HepG2 (cell line): ENCODE measurements around the gene BACH1. TPM values are rescaled to one million over a fixed set of nuclear protein-coding genes. Genes with fewer than 3 reads are reported as not detected.

Source experiments
- ATAC-seq: fragments of 200-7000 bp; cut with Tn5 transposase; 3 replicates; pipeline ENCODE4 v1.9.1; 2020; ENCODE audit warnings: mild to moderate bottlenecking, moderate library complexity
- BruUV-seq: library from RNA; stranded (reverse); fragments of 400-500 nt; replicated peaks from 2 replicates; lab custom pipeline; 2021; lab: Mats Ljungman, UMichigan
- CTCF ChIA-PET: fragments of 300-600 bp; formaldehyde crosslinking; extraction: SDS; loops from one replicate; lab custom pipeline; 2021; ENCODE audit warnings: low total read pairs, inconsistent platforms, low intra/inter-chr PET ratio; lab: Yijun Ruan, JAX
- POLR2A ChIA-PET: fragments of 350-600 bp; sonication (Branson Sonifier 250); formaldehyde crosslinking; loops from one replicate; lab custom pipeline; 2020; ENCODE audit warnings: antibody characterized with exemption, inconsistent platforms; lab: Yijun Ruan, JAX
- DNase-seq: peaks from one replicate; pipeline ENCODE4 v3.0.0-alpha.2; 2015; ENCODE audit warnings: low spot score
- FAIRE-seq: peaks from 3 replicates; lab custom pipeline; 2011; peaks lifted over from hg19 to GRCh38; lab: Jason Lieb, UNC
- H2AFZ ChIP-seq: one replicate; pipeline ENCODE4 v1.6.1; 2011; ENCODE audit warnings: low read length, inconsistent platforms
- H3K27ac ChIP-seq: fragments of 300-600 bp; 3 replicates; pipeline ENCODE4 v1.8.0; 2011; ENCODE audit warnings: mixed run types, mild to moderate bottlenecking, mixed read lengths, low read length, inconsistent platforms; ENCODE audit not compliant: insufficient read depth; ENCODE audit errors: extremely low read length
- H3K27me3 ChIP-seq, 2 experiments: fragments of 200-600 bp in 1 of 2; 2 replicates in 1 of 2; 3 replicates in 1 of 2; pipeline versions ENCODE4 v1.6.0 to v1.8.0; 2011; ENCODE audit warnings: low read length in 2 of 2, mild to moderate bottlenecking in 2 of 2, moderate library complexity in 2 of 2, inconsistent platforms in 1 of 2; ENCODE audit not compliant: insufficient read depth in 2 of 2, control insufficient read depth in 1 of 2
- H3K36me3 ChIP-seq, 2 experiments: fragments of 200-600 bp in 1 of 2; replicated peaks in 1 of 2; 2 replicates in 1 of 2; 3 replicates in 1 of 2; pipeline versions ENCODE4 v1.5.1 to v1.8.0; 2011; ENCODE audit warnings: low read length in 2 of 2, inconsistent platforms in 1 of 2; ENCODE audit not compliant: insufficient read depth in 2 of 2, control insufficient read depth in 1 of 2
- H3K4me1 ChIP-seq: 2 replicates; pipeline ENCODE4 v1.5.1; 2012; ENCODE audit warnings: low read length, inconsistent platforms; ENCODE audit not compliant: insufficient read depth
- H3K4me2 ChIP-seq: 2 replicates; pipeline ENCODE4 v1.6.0; 2011; ENCODE audit warnings: low read depth, low read length, inconsistent platforms
- H3K4me3 ChIP-seq, 3 experiments: fragments of 200-600 bp in 1 of 3; sonication (generic), shearing (Covaris generic) in 1 of 3; replicated peaks in 1 of 3; 2 replicates each; pipeline ENCODE4 v1.5.1; 2011 to 2016; ENCODE audit warnings: low read length in 3 of 3, inconsistent platforms in 2 of 3, low read depth in 2 of 3, mild to moderate bottlenecking in 2 of 3, control low read depth in 1 of 3, mixed read lengths in 1 of 3; ENCODE audit not compliant: insufficient read depth in 1 of 3
- H3K79me2 ChIP-seq: one replicate; pipeline ENCODE4 v1.6.1; 2011; ENCODE audit warnings: low read length, inconsistent platforms; ENCODE audit not compliant: insufficient read depth
- H3K9ac ChIP-seq: 2 replicates; pipeline ENCODE4 v1.6.0; 2011; ENCODE audit warnings: mild to moderate bottlenecking, low read depth, low read length, inconsistent platforms; ENCODE audit not compliant: insufficient read depth
- H3K9me3 ChIP-seq: 2 replicates; pipeline ENCODE4 v1.5.1; 2012; ENCODE audit warnings: mild to moderate bottlenecking, low read length
- H4K20me1 ChIP-seq: 2 replicates; pipeline ENCODE4 v1.6.0; 2011; ENCODE audit warnings: inconsistent platforms, mild to moderate bottlenecking, low read length, moderate library complexity; ENCODE audit not compliant: insufficient read depth
- DNMT3B ChIP-seq: conservative IDR thresholded peaks from 2 replicates; pipeline ENCODE4 v1.6.1; 2016; ENCODE audit warnings: missing biosample characterization, control low read depth
- DPF2 ChIP-seq: sonication (generic); formaldehyde crosslinking; IDR thresholded peaks from 2 replicates; pipeline ENCODE4 v1.4.0; 2020; ENCODE audit warnings: mild to moderate bottlenecking, low read depth, missing genetic modification reagents, borderline replicate concordance
- ISL2 ChIP-seq: sonication (generic); formaldehyde crosslinking; IDR thresholded peaks from 2 replicates; pipeline ENCODE4 v1.5.0; 2020; ENCODE audit warnings: missing genetic modification reagents
- KDM2A ChIP-seq: sonication (generic); formaldehyde crosslinking; IDR thresholded peaks from 2 replicates; pipeline ENCODE4 v1.4.0; 2020; ENCODE audit warnings: low read depth, missing genetic modification reagents, borderline replicate concordance
- LCORL ChIP-seq, 2 experiments: fragments of 450-650 bp in 1 of 2; sonication (generic) in 1 of 2; formaldehyde crosslinking in 1 of 2; IDR thresholded peaks; 2 replicates each; pipeline versions ENCODE4 v1.5.0 to v1.6.1; 2017 to 2020; ENCODE audit warnings: antibody characterized with exemption in 1 of 2, missing genetic modification reagents in 1 of 2
- MTF2 ChIP-seq: sonication (generic); formaldehyde crosslinking; IDR thresholded peaks from 2 replicates; pipeline ENCODE4 v1.5.0; 2020; ENCODE audit warnings: missing genetic modification reagents, borderline replicate concordance
- PHF5A ChIP-seq: IDR thresholded peaks from one replicate; pipeline ENCODE4 v1.6.1; 2018; ENCODE audit warnings: low read depth, missing genetic modification reagents; ENCODE audit not compliant: unreplicated experiment
- POGZ ChIP-seq: sonication (generic); formaldehyde crosslinking; IDR thresholded peaks from 2 replicates; pipeline ENCODE4 v1.4.0; 2020; ENCODE audit warnings: mild to moderate bottlenecking, missing genetic modification reagents
- PRPF4 ChIP-seq: fragments of 200-400 bp; formaldehyde crosslinking; IDR thresholded peaks from 2 replicates; pipeline ENCODE4 v1.6.1; 2016; ENCODE audit warnings: low read length, low read depth; ENCODE audit not compliant: poor library complexity, severe bottlenecking
- SIN3A ChIP-seq: IDR thresholded peaks from 2 replicates; pipeline ENCODE4 v1.6.1; 2011; ENCODE audit warnings: low read depth, mild to moderate bottlenecking, control low read depth, low read length, borderline replicate concordance
- SMAD3 ChIP-seq: sonication (generic); formaldehyde crosslinking; IDR thresholded peaks from 2 replicates; pipeline ENCODE4 v1.4.0; 2020; ENCODE audit warnings: missing genetic modification reagents
- STAT5B ChIP-seq: sonication (generic); formaldehyde crosslinking; IDR thresholded peaks from 2 replicates; pipeline ENCODE4 v1.4.0; 2020; ENCODE audit warnings: missing genetic modification reagents
- ZBTB3 ChIP-seq: sonication (generic); formaldehyde crosslinking; IDR thresholded peaks from 2 replicates; pipeline ENCODE4 v1.4.0; 2020; ENCODE audit warnings: low read depth, mild to moderate bottlenecking, moderate library complexity, missing genetic modification reagents, borderline replicate concordance
- ZFYVE20 ChIP-seq: sonication (generic); formaldehyde crosslinking; IDR thresholded peaks from 2 replicates; pipeline ENCODE4 v1.8.0; 2023; ENCODE audit warnings: low read depth, mild to moderate bottlenecking, moderate library complexity, missing genetic modification reagents, borderline replicate concordance
- ZNF746 ChIP-seq: sonication (generic); formaldehyde crosslinking; IDR thresholded peaks from 2 replicates; pipeline ENCODE4 v1.8.0; 2022; ENCODE audit warnings: mild to moderate bottlenecking, missing genetic modification reagents
- ZNF83 ChIP-seq: sonication (generic); formaldehyde crosslinking; IDR thresholded peaks from 2 replicates; pipeline ENCODE4 v1.4.0; 2020; ENCODE audit warnings: missing genetic modification reagents, mild to moderate bottlenecking, borderline replicate concordance
- WGBS: methylation state at CpG from one replicate; pipeline ENCODE4 v1.1.6; 2017; ENCODE audit warnings: low lambda C conversion rate; 5-methylcytosine and 5-hydroxymethylcytosine counted together
- in situ Hi-C: cut with HindIII; loops from 2 replicates; pipeline ENCODE4 v1.10.0; 2017; ENCODE audit warnings: low pct_unique_long_range_greater_than_20kb; ENCODE audit not compliant: extremely low pct_ligation_motif_present
- intact Hi-C: fragments of 100-400 bp; cut with micrococcal nuclease; formaldehyde crosslinking; loops from one replicate; pipeline ENCODE4 v1.10.0; 2022; ENCODE audit not compliant: unreplicated experiment
- polyA plus RNA-seq, 8 experiments: library from polyadenylated mRNA; depleted of rRNA in 3 of 8; stranded (reverse) in 7 of 8; unstranded in 1 of 8; fragments of >200 nt; fragmentation: Illumina TruSeq in 4 of 8; extraction: Trizol in 4 of 8; gene quantifications; 2 replicates each; pipeline versions ENCODE4 v1.2.1 to v1.2.3, GENCODE V29; 2011 to 2016; ENCODE audit warnings: low read depth in 4 of 8, missing spikeins in 1 of 8, mixed read lengths in 1 of 8; ENCODE audit not compliant: insufficient read depth in 1 of 8
- total RNA-seq, 5 experiments: library from RNA; depleted of rRNA; stranded (reverse); fragments of >200 nt; fragmentation: Illumina TruSeq; extraction: Trizol; gene quantifications; 2 replicates each; pipeline ENCODE4 v1.2.3, GENCODE V29; 2016; ENCODE audit warnings: low read depth in 1 of 5
- TF ChIP-seq, protein P1 (sequence below): IDR thresholded peaks from 2 replicates; pipeline ENCODE4 v1.6.1; 2016; ENCODE audit warnings: mild to moderate bottlenecking
- TF ChIP-seq, protein P2 (sequence below): sonication (generic); formaldehyde crosslinking; conservative IDR thresholded peaks from 2 replicates; pipeline ENCODE4 v1.8.1; 2023; ENCODE audit warnings: missing genetic modification reagents
- TF ChIP-seq, protein P3 (sequence below): sonication (generic); formaldehyde crosslinking; IDR thresholded peaks from 2 replicates; pipeline ENCODE4 v1.5.1; 2020; ENCODE audit warnings: missing genetic modification reagents, mild to moderate bottlenecking, borderline replicate concordance

The BACH1 gene
- total and polyA plus RNA-seq, 2 of the 13 experiments (the other 11 are each of a cell fraction or from before 2014, with no cell fraction given): 16.5 to 51.7 TPM

DNA sequence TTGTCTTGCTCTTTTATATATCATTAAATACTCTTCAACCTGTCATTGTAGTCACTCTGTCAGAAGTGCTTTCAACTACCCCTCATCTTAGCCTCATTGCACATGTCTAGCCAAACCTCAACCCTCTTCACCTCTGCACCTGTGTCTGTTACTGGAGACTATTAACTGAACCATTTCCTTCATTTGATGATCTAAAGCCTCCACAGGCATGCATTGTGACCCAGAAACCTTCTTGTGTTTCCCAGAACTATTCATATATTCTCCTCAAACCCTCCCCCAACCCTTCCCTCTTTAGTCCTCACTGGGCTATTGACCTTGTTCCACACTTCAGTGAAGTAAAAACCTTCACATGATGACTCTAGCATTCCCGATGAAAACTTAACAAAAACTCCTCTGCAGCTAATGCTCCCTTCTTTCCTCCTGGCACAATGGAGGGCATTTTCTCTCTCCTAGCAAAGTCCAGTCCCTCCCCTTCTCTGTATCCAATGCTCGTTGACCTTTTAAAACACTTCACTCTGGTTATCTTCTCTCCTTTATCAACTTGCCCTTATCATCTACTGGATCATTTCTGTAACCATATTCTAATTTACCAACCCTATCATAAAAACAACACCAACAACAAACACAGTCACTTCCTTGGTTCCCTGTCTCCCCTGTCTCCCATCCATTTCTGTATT, 86.1 kb downstream of the BACH1 start:
- no TSS peak for BruUV-seq
- Histone ChIP-seq H2AFZ (no peak overlapping the region), H3K4me1 (no peaks in the 10 kb centered on the region), H3K27me3 (no peaks in the 10 kb centered on the region), H3K9ac (no peak overlapping the region), H3K36me3 (no peaks in the 10 kb centered on the region), H3K9me3 (no peaks in the 10 kb centered on the region), H3K27ac (no peak overlapping the region), H3K4me2 (no peak overlapping the region), H3K4me3 (no peak overlapping the region), H4K20me1 (no peaks in the 10 kb centered on the region), H3K79me2 (no peaks in the 10 kb centered on the region)
- CTCF ChIA-PET: no interaction called here
- in situ Hi-C loops: no loop called here
- 31% methylated on average over 2 of the region's 2 CpGs for WGBS
- FAIRE-seq (no peak), ATAC-seq (no peak), DNase-seq (no peak)
- TF ChIP-seq ZBTB3 (CRISPR knock-in tag) (no peak), ZNF83 (CRISPR knock-in tag) (no peak), ZNF746 (CRISPR knock-in tag) (no peak), ZFYVE20 (CRISPR knock-in tag) (no peak), STAT5B (CRISPR knock-in tag) (no peak), DPF2 (CRISPR knock-in tag) (no peak), PRPF4 (no peak), ISL2 (CRISPR knock-in tag) (no peak), KDM2A (CRISPR knock-in tag) (no peak), DNMT3B (no peak), SMAD3 (no peak), PHF5A (CRISPR knock-in tag) (no peak), LCORL (IDR thresholded peaks at IDR 0.05) (no peak), LCORL (CRISPR knock-in tag; IDR thresholded peaks at IDR 0.05) (no peak), POGZ (CRISPR knock-in tag) (no peak), SIN3A (no peak), MTF2 (CRISPR knock-in tag) (no peak)
- TF ChIP-seq, protein P1, sequence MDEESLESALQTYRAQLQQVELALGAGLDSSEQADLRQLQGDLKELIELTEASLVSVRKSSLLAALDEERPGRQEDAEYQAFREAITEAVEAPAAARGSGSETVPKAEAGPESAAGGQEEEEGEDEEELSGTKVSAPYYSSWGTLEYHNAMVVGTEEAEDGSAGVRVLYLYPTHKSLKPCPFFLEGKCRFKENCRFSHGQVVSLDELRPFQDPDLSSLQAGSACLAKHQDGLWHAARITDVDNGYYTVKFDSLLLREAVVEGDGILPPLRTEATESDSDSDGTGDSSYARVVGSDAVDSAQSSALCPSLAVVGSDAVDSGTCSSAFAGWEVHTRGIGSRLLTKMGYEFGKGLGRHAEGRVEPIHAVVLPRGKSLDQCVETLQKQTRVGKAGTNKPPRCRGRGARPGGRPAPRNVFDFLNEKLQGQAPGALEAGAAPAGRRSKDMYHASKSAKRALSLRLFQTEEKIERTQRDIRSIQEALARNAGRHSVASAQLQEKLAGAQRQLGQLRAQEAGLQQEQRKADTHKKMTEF (CRISPR knock-in tag): no peak
- TF ChIP-seq, protein P2, sequence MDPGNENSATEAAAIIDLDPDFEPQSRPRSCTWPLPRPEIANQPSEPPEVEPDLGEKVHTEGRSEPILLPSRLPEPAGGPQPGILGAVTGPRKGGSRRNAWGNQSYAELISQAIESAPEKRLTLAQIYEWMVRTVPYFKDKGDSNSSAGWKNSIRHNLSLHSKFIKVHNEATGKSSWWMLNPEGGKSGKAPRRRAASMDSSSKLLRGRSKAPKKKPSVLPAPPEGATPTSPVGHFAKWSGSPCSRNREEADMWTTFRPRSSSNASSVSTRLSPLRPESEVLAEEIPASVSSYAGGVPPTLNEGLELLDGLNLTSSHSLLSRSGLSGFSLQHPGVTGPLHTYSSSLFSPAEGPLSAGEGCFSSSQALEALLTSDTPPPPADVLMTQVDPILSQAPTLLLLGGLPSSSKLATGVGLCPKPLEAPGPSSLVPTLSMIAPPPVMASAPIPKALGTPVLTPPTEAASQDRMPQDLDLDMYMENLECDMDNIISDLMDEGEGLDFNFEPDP (CRISPR knock-in tag): no peak
- TF ChIP-seq, protein P3, sequence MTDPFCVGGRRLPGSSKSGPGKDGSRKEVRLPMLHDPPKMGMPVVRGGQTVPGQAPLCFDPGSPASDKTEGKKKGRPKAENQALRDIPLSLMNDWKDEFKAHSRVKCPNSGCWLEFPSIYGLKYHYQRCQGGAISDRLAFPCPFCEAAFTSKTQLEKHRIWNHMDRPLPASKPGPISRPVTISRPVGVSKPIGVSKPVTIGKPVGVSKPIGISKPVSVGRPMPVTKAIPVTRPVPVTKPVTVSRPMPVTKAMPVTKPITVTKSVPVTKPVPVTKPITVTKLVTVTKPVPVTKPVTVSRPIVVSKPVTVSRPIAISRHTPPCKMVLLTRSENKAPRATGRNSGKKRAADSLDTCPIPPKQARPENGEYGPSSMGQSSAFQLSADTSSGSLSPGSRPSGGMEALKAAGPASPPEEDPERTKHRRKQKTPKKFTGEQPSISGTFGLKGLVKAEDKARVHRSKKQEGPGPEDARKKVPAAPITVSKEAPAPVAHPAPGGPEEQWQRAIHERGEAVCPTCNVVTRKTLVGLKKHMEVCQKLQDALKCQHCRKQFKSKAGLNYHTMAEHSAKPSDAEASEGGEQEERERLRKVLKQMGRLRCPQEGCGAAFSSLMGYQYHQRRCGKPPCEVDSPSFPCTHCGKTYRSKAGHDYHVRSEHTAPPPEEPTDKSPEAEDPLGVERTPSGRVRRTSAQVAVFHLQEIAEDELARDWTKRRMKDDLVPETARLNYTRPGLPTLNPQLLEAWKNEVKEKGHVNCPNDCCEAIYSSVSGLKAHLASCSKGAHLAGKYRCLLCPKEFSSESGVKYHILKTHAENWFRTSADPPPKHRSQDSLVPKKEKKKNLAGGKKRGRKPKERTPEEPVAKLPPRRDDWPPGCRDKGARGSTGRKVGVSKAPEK (CRISPR knock-in tag): no peak
- POLR2A ChIA-PET: no interaction called here
- intact Hi-C loops: no loop called here
